HEK293 (cell line): ENCODE measurements around the gene WNT5B.

Experiments used
- YY2 ChIP-seq: fragments of 450-650 bp; formaldehyde crosslinking; IDR thresholded peaks from 2 replicates; pipeline ENCODE4 v1.5.1; 2016; ENCODE audit warnings: missing biosample characterization, missing genetic modification characterization
- ZFP41 ChIP-seq: fragments of 450-650 bp; formaldehyde crosslinking; IDR thresholded peaks from 2 replicates; pipeline ENCODE4 v1.5.1; 2016; ENCODE audit warnings: missing biosample characterization, missing genetic modification characterization, borderline replicate concordance
- TF ChIP-seq, protein P1 (sequence below): fragments of 450-650 bp; formaldehyde crosslinking; IDR thresholded peaks from 2 replicates; pipeline ENCODE4 v1.5.1; 2016; ENCODE audit warnings: missing biosample characterization, missing genetic modification characterization
- TF ChIP-seq, protein P2 (sequence below): fragments of 450-650 bp; formaldehyde crosslinking; IDR thresholded peaks from 2 replicates; pipeline ENCODE4 v1.5.1; 2016; ENCODE audit warnings: missing biosample characterization, missing genetic modification characterization

DNA sequence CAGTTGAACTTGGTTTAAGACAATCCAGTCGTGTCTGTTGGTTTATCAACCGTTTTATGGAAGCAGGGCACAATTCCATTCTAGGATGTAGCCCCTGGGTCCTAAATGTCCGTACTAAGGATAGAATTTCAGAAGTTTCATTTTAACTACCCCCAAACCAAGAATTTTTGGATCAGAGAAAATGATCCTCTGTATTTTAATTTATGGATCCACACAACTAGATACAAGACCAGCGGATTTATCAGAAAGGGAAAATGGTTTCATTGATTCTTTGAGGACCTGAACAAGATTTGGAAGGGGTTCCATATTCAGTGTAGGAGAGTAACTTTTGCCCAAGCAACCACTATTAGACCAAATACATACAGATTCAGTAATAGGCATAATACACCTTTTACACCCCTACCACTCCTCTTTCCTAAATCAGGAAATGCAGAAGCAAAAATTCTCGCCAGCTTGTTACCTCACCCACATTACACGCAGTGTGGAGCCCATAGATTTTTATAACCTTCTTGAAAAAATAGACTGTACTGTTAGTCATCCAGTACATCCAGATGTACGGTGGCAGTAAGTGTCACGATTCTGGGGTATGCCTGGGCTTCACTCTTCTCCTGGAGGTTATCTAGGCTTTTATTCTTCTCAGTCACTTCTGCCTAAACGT is 33.2 kb upstream of the WNT5B start:
- TF ChIP-seq, protein P1, sequence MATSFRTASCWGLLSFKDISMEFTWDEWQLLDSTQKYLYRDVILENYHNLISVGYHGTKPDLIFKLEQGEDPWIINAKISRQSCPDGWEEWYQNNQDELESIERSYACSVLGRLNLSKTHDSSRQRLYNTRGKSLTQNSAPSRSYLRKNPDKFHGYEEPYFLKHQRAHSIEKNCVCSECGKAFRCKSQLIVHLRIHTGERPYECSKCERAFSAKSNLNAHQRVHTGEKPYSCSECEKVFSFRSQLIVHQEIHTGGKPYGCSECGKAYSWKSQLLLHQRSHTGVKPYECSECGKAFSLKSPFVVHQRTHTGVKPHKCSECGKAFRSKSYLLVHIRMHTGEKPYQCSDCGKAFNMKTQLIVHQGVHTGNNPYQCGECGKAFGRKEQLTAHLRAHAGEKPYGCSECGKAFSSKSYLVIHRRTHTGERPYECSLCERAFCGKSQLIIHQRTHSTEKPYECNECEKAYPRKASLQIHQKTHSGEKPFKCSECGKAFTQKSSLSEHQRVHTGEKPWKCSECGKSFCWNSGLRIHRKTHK (tag by site-specific recombination): no peak
- TF ChIP-seq ZFP41 (tag by site-specific recombination) (no peak), YY2 (tag by site-specific recombination) (no peak)
- TF ChIP-seq, protein P2, sequence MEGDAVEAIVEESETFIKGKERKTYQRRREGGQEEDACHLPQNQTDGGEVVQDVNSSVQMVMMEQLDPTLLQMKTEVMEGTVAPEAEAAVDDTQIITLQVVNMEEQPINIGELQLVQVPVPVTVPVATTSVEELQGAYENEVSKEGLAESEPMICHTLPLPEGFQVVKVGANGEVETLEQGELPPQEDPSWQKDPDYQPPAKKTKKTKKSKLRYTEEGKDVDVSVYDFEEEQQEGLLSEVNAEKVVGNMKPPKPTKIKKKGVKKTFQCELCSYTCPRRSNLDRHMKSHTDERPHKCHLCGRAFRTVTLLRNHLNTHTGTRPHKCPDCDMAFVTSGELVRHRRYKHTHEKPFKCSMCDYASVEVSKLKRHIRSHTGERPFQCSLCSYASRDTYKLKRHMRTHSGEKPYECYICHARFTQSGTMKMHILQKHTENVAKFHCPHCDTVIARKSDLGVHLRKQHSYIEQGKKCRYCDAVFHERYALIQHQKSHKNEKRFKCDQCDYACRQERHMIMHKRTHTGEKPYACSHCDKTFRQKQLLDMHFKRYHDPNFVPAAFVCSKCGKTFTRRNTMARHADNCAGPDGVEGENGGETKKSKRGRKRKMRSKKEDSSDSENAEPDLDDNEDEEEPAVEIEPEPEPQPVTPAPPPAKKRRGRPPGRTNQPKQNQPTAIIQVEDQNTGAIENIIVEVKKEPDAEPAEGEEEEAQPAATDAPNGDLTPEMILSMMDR (tag by site-specific recombination): no peak
